Measurements from ENCODE around the gene TARS3.
"Not testable (repeated sequence)": the region's sequence is repeated elsewhere in the genome, so short reads cannot be mapped to it uniquely, and the experiment has no call there.

TARS3 gene

DNA sequence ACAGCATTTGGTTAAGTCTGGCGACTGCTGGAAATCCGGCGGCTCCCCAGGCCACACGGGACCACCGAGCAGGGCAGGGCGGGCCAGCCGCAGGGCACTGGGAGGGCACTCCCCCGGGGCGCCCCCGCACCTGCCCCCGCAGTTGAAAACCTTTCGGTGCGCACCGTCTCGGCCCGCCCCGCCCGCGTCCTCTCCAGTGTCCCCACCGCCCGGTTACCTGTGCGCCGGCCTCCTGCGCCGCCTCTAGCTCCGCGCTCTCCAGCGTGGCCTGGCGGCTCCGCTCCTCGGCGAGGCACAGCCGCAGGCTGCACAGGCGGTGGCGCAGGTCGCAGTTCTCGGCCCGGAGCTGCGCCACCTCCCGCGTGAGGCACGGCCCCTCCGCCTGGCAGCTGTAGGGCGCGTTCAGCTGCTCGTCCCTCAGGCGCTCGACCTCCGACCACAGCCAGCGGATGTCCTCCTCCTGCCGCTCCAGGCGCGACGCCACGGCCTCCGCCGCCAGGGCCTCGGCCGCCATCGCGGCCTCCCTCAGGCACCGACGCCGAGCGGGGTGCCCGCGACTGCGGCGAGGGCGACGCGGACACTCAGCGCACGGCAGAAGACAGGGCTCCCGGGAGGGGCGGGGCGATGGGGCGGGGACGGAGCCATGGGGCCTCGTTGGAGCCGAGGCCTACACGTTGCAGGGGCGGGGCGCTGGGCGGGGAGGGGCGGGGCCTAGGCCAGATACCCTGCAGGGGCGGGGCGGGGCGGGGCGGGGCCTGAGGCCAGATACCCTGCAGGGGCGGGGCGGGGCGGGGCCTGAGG, at the start of gene TARS3:
TARS3 (minus strand) TSS at position 600 of the 801 bp plus-strand sequence; CDS start at position 514, 86 bp downstream.
- DNase-seq = peak; percentile 95

DNA sequence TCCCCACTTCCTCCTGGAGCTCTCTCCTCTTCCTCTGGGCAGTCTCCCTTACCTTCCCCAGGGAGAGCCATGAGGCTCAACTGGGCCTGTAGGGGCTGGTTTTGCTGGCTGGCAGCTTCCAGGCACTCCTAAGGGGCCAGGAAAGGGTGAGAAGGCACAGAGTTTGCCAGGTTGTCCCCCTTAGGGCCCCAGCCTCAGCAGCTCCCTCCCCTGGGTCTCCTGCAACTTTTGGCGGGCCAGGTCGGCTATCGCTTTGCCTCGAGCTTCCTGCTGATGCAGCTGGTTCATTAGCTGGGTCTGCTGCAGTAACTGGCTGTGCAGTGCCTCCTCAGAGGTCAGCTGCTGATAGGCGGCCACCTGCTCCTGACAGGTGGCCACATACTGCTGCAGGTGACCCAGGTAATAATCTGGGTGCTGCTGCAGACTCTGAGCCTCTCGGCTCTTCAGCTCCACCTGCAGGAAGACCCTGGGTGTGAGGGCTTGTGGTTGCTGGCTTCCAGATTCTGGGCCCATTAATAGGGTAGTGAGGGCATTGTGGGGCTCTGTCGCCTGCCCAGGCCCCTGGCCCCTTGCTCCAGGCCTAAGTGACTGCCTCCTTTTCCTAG, 49.3 kb upstream of the TARS3 start:
- DNase-seq = no peak

DNA sequence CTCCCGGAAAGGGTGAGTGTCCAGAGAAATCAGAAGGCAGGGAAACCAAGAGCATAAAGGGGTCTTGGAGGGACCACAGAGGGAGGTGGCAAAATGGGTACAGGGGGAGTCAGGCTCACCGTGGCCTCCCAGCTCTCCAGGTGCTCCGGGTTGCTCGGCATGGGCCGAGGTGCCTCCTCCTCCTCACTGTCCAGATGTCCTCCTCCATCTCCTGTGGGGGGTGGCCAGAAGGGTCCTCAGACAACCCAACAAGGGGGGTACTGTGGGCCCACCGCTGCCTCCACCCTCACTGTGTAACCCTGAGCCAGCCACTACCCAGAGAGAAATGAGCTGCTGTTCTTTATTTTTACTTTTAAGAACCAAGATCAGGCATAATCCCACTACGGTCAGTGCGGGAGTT, 48.6 kb upstream of the TARS3 start:
- no peak for DNase-seq

DNA sequence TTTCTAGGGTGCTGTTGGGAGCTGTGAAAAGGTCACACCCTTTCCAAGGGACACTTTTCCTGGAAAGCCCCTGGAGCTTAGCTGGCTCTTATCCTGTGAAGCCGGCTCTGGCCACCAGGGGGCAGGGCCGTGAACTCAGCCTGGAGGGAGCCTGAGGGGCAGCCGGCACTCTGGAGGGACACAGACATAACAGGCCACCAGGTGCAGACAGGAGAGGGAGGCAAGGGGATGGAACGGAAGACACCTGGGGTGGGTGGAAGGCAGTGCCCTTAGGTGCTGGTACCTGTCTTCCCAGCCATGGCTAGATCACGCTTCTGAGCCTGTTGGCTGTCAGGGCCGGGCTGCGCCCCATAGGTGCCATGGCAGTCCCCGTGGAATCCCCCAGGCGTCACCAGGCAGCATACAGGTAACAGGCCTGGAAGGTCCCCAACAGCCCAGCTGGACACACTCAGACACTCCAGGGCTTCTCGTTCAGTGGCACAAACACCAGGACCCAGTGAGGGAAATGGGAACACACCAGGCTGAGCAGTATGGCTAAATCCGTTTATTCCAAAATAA, 42.9 kb upstream of the TARS3 start:
- DNase-seq = not testable (repeated sequence)

DNA sequence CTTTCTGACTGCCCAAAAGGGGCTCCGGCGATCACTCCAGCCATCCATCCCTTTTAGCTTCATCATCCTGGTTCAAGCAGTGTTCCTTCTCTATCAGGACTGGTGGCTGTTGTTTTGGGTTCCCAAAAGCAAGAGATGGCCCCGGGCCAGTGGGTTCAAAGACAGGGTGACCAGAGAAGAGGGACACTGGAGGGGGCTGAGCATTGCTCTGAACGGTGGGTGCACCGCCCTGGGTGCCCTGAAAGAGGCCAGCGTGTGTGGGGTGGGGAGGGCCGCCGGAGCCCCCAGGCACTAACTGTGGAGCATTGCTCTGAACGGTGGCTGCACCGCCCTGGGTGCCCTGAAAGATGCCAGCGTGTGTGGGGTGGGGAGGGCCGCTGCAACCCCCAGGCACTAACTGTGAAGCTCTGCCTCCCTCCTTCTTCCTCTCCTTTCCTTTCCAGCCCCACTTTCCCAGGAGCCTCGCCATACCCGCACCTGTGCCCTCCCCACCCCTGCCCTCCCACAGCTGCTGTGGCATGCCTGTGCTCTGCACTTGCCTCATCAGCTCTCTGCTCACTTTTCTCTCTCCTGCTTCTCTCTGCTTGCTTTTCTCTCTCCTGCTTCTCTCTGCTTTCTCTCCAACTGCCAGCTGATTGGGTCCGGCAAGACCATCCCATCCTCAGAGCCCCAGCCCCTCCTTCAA, 41.6 kb upstream of the TARS3 start:
- no peak for DNase-seq

DNA sequence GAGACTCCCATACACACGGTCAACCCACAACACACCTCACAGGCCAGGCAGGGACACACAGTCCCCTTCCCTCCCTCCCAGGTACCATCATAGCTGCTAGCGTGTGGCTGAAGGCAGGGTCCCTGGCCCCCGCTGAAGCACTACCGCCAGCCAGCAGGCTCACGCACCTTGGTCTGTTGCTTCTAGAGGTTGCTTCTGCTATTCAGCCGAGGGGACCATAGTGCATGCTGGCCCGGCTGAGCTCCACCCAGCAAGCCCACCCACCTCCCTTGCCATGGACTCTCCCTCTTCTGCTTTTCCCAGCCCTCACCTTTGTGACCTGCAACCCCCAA, 41.0 kb upstream of the TARS3 start:
- not testable (repeated sequence) for DNase-seq

DNA sequence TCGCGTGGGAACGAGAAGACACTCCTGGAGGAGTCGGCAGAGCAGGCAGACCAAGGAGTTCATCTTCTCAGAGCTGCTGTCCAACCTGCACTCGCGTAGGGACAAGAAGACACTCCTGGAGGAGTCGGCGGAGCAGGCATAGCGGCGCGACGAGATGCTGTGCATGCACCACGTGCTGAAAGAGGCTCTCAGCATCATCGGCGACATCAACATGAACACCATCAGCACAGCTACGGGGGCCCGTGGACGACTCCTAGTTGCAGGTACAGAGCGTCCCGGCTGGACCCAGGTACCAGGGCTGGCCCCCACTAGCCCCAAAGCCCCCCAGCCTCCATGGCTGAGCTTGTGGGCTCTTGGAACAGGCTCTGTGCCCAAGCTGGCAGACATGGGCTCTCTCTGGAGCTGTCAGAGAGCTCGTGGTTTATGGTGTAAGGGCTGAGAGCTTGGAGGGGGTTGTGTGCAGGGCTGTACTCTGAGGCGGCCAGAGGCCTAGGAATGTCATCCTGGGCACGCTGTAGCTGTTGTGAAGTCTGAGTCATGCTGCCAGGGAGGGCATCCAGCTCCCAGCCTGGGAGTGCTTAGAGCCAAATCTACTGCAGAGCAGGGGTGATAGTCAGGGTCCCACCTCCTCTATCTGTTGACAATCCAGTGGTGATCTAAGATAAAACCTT, 40.5 kb upstream of the TARS3 start:
- DNase-seq = not testable (repeated sequence)

DNA sequence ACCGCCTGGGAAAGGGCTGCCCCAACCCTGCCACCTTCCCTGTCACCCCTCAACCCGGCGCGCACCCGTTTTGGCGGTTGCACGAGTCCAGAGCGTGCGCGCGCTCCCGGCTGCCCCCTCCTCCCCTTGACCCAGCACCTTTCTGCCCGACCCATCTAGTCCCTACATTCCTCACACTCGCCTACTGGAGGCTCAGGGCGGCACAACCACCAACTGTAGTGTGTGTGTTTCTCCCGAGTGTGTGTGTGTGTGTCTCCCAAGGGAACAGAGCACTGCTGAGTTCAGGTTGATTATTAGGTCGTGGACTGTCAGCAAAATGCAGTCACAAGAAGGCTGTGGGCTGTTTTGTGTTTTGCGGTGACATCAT, 22.4 kb upstream of the TARS3 start:
- DNase-seq = not testable (repeated sequence)

DNA sequence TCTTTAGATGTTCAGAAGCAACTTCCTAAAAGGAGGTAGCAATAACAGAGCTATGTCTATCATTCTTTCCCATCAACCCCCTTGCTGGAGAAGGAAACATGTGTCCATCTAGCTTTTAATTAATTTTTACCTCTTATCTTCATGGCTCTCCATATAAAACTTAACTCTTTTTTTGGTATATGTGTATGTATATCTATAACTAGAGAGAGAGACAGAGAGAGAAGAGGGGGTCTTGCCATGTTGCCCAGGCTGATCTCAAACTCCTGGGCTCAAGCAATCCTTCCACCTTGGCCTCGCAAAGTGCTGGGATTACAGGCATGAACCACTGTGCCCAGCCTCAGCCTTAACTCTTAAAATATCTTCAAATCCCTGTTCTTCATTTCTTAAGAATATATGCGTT, 10.6 kb upstream of the TARS3 start:
- not testable (repeated sequence) for DNase-seq

DNA sequence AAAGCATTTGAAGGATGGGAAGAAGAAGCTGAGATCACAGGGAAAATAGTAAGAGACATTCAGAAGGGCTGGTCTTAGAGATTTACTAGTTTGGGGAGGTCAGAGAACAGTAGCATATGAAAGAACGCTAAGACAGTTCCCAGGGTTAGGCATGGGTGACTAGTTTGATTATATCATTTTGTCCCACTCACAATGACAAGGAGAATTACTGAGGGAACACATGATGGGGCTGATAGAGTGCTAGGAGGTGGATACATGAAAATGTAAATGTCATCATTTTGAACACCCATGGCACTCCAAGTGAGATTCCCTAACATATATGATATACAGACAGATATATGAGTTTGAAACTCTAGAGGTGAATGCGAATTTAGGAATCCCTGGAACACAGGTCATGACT, 9.3 kb upstream of the TARS3 start:
- no peak for DNase-seq

DNA sequence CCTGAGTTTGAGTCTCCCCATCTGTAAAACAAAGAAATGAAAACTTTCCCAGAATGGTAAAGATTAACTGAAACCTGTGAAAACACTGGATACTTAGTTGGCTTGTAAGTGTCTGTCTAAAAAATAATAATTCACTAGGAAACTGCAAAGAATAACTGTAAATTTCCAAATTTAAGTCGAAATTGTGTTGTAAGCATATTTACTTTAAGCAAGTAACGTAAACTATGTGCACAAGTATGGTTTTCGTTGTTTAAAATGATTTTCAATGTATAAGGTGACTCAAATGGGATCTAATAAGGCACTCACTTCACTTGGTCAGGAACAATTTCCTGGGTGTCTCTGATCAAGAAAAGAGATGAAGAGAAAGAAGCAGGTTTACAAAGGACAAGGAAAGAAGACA, 8.5 kb upstream of the TARS3 start:
- no peak for DNase-seq

DNA sequence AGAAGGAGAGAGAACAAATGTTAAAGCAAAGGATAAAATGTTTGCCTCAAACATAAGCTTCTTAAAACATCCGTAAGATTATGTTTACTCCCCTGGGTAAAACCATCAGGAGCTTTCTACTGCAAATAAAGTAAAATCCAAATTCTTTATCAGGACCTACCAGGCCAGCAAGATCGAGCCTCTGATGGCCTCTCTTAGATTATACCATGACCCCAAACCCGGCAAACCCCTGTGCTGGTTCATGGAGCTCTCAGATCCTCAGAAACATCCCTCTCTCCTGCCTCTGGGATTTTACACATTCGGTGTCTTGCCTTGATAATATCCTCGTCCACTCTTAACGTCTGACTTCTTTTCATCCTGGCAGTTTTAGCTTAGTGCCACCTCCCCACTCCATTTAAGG, 7.5 kb upstream of the TARS3 start:
- no peak for DNase-seq

DNA sequence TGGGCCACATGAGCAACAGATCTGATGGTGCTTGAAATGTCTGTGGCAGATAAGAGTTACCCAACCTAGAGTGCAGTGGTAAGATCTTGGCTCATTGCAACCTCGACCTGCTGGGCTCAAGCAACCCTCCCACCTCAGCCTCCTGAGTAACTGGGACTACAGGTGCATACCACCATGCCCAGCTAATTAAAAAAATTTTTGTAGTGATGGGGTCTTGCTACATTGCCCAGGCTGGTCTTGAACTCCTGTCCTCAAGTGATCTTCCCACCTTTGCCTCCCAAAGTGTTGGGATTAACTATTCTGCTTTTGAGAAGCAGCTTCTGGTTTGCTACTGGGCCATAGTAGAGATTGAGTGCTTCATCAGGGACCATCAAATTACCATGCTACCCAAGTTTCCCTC, 2.9 kb upstream of the TARS3 start:
- DNase-seq = no peak

DNA sequence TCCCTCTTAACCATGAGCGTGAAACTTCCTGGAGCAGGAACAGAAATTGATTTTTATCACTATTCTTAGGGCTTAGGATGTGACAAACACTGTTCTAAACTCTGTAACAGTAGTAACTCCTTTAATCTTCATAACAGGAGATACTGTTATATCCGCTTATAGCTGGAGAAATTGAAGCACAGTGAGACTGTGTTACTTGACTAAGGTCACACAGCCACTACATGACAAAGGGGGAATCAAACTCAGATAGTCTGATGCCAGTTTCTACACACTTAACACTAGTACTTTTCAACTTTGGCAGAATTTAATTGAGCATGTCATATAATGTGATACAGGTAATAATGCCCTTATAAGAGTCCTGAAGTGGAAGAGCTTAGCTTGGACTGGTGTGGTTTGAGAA, 800 bp upstream of the TARS3 start:
- DNase-seq = no peak

DNA sequence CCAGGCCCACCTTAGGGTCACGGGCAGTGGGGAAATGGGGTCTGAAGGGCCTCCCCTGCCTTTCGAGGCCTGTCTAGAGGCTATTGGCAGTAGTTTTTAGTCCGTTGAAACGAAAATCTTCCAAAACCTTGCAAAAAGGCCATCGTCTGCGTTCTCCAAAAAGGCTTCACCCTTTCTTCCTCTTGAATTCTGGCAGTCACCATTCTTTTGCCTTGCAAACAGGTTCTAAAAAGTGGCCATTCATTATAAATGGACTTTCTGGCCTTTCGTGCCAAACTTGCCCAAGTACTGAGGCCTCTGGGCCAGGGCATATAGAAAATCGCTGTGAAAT, 367 bp upstream of the TARS3 start:
- DNase-seq = no peak

DNA sequence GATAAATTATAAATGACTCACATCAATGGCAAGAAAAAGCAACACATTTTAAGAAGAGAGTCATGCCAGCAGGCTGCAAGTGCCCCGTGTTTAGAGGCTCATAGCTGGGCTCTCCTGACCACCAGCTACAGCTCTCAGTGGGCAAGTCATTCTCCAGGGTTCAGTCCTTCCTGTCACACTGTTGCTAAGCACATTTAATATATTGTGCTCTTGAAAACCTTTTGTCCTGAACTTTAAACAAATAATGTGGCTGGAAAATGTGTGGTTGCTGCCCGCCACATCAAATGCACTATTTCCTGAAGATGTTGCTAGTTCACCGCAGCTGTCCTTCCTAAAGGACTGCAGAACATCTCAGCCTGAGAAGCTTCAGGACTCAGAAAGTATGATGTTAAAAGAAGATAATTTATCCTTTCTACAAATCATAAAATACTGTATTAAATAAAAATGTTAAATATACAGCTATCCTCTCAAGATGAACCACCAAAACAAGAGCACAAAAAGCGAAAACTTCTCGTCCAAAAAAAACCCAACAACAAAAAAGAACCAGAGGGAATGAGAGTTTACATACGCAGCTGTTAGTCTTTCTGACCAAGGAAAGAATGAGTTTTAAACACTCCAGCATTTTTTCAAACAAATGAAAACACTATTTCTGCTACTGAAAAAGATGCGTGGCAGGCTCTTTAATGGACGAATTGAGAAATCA, 951 bp downstream of the TARS3 start:
- DNase-seq = no peak

DNA sequence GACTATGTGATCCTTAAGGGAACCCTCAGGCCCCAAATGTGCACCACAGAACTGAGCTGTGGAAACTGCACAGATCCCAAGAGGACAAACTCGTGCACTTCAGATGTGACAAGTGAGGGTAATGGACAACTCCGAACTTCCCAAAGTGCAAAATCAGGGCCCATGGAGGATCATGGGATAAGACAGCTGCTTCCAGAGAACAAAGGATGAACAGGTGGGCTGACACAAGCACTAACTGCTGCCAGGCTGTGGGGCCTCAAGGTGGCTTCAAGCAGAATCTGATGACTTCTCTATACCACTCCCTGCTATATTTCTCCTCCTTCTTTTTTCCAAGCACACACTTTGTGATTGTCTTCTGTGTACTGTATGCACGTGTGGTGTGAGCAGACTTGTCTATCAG, 5.4 kb downstream of the TARS3 start:
- no peak for DNase-seq

DNA sequence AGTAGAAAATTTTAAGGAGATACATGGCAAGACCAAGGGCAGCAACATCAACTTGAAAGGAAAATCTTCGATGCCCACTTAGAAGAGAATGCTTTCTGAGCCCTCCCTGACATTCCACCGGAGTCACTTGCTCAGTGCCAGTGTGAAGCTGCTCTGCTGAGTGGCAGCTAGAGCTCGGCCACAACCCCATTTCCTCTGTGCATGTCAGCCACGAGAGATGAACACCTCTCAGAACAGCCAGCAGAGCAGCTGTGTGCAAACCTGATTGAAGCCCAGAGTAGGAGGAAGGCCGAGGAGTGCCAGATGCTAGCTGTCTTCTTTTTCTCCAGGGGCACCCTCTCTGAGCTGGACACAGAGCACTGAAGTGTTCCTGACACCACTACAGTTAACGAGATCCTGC, 12.2 kb downstream of the TARS3 start:
- no peak for DNase-seq

DNA sequence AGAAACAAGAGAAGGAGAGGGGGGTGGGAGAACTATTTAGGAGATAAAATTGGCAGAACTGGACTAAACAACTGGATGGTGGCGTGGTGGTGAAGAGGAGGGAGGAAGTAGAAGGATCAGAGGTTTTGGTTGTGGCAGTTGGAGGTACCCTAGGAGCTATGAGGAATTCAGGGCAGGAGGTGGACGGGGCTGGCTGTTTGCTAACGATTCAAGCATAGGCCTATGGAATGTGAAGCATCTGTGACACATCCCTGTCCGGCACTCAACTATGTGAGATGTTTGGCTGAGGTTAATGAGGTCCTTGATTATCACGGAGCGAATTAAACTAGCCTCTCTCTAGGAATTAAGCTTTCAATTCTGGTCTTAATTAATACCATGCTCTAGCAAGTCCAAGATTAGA, 13.5 kb downstream of the TARS3 start:
- DNase-seq = no peak

DNA sequence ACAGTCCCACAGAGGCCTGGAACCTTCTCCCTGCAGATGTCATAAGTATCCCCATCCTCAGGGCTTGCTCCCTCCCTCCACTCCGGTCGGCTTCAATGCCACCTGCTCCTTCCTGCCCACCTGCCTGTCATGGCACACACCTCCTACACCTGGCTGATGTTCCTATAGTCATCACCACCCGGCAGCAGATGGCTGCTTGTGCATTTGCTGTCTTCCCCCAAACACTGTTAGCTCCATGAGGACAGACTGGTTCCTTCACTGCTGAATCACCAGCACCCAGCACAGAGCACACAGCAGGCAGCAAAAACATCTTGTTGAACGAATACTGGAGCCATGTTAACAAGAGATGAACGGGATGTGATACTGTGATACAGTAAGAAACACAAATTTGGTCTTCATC, 14.8 kb downstream of the TARS3 start:
- no peak for DNase-seq

DNA sequence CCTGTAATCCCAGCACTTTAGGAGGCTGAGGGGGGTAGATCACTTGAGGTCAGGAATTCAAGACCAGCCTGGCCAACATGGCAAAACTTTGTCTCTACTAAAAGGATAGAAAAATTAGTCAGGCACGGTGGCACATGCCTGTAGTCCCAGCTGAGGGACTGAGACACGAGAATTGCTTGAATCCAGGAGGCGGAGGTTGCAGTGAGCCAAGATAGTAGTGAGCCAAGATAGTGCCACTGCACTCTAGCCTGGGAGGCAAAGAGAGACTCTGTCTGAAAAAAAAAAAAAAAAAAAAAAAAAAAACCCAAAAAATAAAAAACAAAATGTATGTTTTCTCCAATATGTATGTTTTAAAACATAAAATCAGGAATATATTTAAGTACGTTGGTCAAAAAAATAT, 16.3 kb downstream of the TARS3 start:
- no peak for DNase-seq

DNA sequence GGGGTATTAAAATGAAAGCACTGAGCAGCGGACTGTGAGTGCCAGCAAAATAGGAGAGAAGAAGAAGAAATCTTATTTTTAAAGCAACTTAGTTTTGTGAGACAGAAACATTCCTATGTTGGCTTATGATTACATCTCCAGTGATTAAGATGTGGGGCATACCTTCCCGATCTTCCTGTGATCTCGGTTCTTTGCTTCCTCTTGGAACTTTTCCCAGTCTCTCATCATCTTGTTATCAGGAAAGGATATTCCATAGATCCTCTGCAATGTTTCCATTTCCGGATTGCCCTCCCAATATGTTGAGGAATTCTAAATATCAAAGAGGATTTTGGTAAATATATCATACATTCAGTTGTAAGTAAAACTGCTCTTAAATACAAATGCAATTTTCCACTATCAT, 22.2 kb downstream of the TARS3 start:
- DNase-seq = no peak

DNA sequence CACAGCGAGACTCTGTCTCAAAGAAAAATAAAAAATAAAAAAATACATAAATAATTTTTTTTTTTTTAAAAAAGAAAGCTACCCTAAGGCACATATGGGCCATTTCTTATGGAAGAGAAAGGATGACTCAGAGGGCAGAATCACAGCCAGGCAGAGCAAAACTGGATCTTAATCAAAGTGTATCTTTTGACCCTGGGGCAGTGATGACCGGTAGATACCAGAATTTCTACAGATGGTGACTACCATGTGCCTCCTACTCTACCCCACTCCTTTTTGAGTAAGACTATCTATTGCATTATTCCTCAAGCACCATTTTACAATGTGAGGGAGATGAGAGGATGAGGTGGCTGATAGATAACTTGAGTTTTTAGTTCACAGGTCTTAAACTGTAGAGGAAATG, 26.0 kb downstream of the TARS3 start:
- no peak for DNase-seq
